ENCODE data around the gene ARID5B.

- TF ChIP-seq HOXC10 (CRISPR knock-in tag; IDR thresholded peaks at IDR 0.05) = no peak
- no peak for TF ChIP-seq ZNF37A (tag by site-specific recombination; IDR thresholded peaks at IDR 0.05)
- no peak for TF ChIP-seq ZNF133 (tag by site-specific recombination; IDR thresholded peaks at IDR 0.05)
- no peak for TF ChIP-seq ZNF707 (tag by site-specific recombination; IDR thresholded peaks at IDR 0.05)
- TF ChIP-seq CTCF (tag by site-specific recombination; IDR thresholded peaks at IDR 0.05) = no peak
- no peak for TF ChIP-seq ZNF777 (tag by site-specific recombination; IDR thresholded peaks at IDR 0.05; ENCODE audit: borderline replicate concordance)
- TF ChIP-seq GLI4 (tag by site-specific recombination; IDR thresholded peaks at IDR 0.05) = no peak
- TF ChIP-seq ZSCAN18 (tag by site-specific recombination; IDR thresholded peaks at IDR 0.05) = no peak
Observed at GRCh38 chr10:61943674-61944378, 42.3 kb downstream of the ARID5B start.

Measured in HEK293 (cell line).